Measurements from ENCODE around the gene RESP18.

RESP18 gene

GRCh38 chr2:219332542-219332941, at the start of gene RESP18:
Gene RESP18 (minus strand): TSS chr2:219332744.
- no peak for DNase-seq (ENCODE audit: low spot score)
- no peak for TF ChIP-seq CTCF (IDR thresholded peaks at IDR 0.05; ENCODE audit: extremely low read depth, insufficient read depth, missing control alignments)
- in situ Hi-C loops (cut with MboI; ENCODE audit: low pct_unique_long_range_greater_than_20kb, low sequenced_read_pairs, unreplicated experiment), result no loop called here

- in situ Hi-C loops (cut with MboI; ENCODE audit: low pct_unique_long_range_greater_than_20kb, low sequenced_read_pairs, unreplicated experiment), result no loop called here
- DNase-seq (ENCODE audit: low spot score), result no peak
- TF ChIP-seq CTCF (IDR thresholded peaks at IDR 0.05; ENCODE audit: extremely low read depth, insufficient read depth, missing control alignments), result no peak
These were observed 48.9 kb upstream of the RESP18 start for GRCh38 chr2:219381448-219381847.

GRCh38 chr2:219380926-219381325, 48.4 kb upstream of the RESP18 start:
- in situ Hi-C loops (cut with MboI; ENCODE audit: low pct_unique_long_range_greater_than_20kb, low sequenced_read_pairs, unreplicated experiment), result no loop called here
- no peak for DNase-seq (ENCODE audit: low spot score)
- TF ChIP-seq CTCF (IDR thresholded peaks at IDR 0.05; ENCODE audit: extremely low read depth, insufficient read depth, missing control alignments), result no peak

GRCh38 chr2:219378163-219378851, 45.8 kb upstream of the RESP18 start:
- in situ Hi-C loops (cut with MboI; ENCODE audit: low pct_unique_long_range_greater_than_20kb, low sequenced_read_pairs, unreplicated experiment), result no loop called here
- TF ChIP-seq CTCF (IDR thresholded peaks at IDR 0.05; ENCODE audit: extremely low read depth, insufficient read depth, missing control alignments), result no peak
- DNase-seq (ENCODE audit: low spot score), result no peak

GRCh38 chr2:219369447-219369861, 36.9 kb upstream of the RESP18 start:
- in situ Hi-C loops (cut with MboI; ENCODE audit: low pct_unique_long_range_greater_than_20kb, low sequenced_read_pairs, unreplicated experiment), result no loop called here
- TF ChIP-seq CTCF (IDR thresholded peaks at IDR 0.05; ENCODE audit: extremely low read depth, insufficient read depth, missing control alignments), result no peak
- DNase-seq (ENCODE audit: low spot score), result no peak

GRCh38 chr2:219368690-219369191, 36.2 kb upstream of the RESP18 start:
- TF ChIP-seq CTCF (IDR thresholded peaks at IDR 0.05; ENCODE audit: extremely low read depth, insufficient read depth, missing control alignments), result no peak
- no peak for DNase-seq (ENCODE audit: low spot score)
- in situ Hi-C loops (cut with MboI; ENCODE audit: low pct_unique_long_range_greater_than_20kb, low sequenced_read_pairs, unreplicated experiment), result no loop called here
